ENCODE data around the gene XXYLT1.

- TF ChIP-seq POLR2A (IDR thresholded peaks at IDR 0.05) (no peak), CTCF (IDR thresholded peaks at IDR 0.05 in 8 of 11, conservative IDR thresholded peaks at IDR 0.05 in 3 of 11) (no peak), POLR2AphosphoS5 (IDR thresholded peaks at IDR 0.05) (peak; percentile 36 to 68 (median 42))
Measured at GRCh38 chr3:195073866-195074860, 196.8 kb downstream of the XXYLT1 start.

Data from spleen (tissue), 7 donors.